DOHH2 (cell line): ENCODE data around the gene TNIP2.
A peak's percentile ranks its signal among the peaks of the same experiment; 100 is the strongest.

ENCODE experiments used
- H3F3A ChIP-seq: fragments of 200-600 bp; sonication (generic), shearing (Covaris generic); 2 replicates; pipeline ENCODE4 v1.6.0; 2016; ENCODE audit warnings: antibody characterized with exemption, mild to moderate bottlenecking; ENCODE audit not compliant: control insufficient read depth, insufficient read depth
- H3K27ac ChIP-seq: fragments of 200-600 bp; sonication (generic); 2 replicates; pipeline ENCODE4 v1.5.1; 2014; ENCODE audit warnings: low read depth, mild to moderate bottlenecking, low read length, moderate library complexity
- H3K27me3 ChIP-seq: fragments of 200-600 bp; sonication (generic); 2 replicates; pipeline ENCODE4 v1.6.1; 2014; ENCODE audit warnings: mild to moderate bottlenecking, low read length, mixed read lengths; ENCODE audit not compliant: control insufficient read depth
- H3K36me3 ChIP-seq: fragments of 200-600 bp; sonication (generic); 2 replicates; pipeline ENCODE4 v1.6.1; 2014; ENCODE audit warnings: mild to moderate bottlenecking, low read length, moderate library complexity, mixed read lengths; ENCODE audit not compliant: control insufficient read depth
- H3K4me1 ChIP-seq: fragments of 200-600 bp; sonication (generic); 2 replicates; pipeline ENCODE4 v1.6.1; 2014; ENCODE audit warnings: mild to moderate bottlenecking, low read length, mixed read lengths; ENCODE audit not compliant: control insufficient read depth
- H3K4me2 ChIP-seq: fragments of 200-600 bp; sonication (generic); 2 replicates; pipeline ENCODE4 v1.6.0; 2014; ENCODE audit warnings: mild to moderate bottlenecking, low read length, moderate library complexity
- H3K4me3 ChIP-seq: fragments of 200-600 bp; sonication (generic); 2 replicates; pipeline ENCODE4 v1.5.1; 2014; ENCODE audit warnings: mild to moderate bottlenecking, low read length, mixed read lengths
- H3K79me2 ChIP-seq: fragments of 200-600 bp; sonication (generic); 2 replicates; pipeline ENCODE4 v1.6.1; 2014; ENCODE audit warnings: mild to moderate bottlenecking, low read length, mixed read lengths; ENCODE audit not compliant: control insufficient read depth
- H3K9me2 ChIP-seq: fragments of 200-600 bp; sonication (generic); replicated peaks from 2 replicates; pipeline ENCODE4 v1.6.1; 2014; ENCODE audit warnings: mild to moderate bottlenecking, low read length, mixed read lengths; ENCODE audit not compliant: control insufficient read depth
- H3K9me3 ChIP-seq: fragments of 200-600 bp; sonication (generic); 2 replicates; pipeline ENCODE4 v1.6.1; 2014; ENCODE audit warnings: antibody characterized with exemption, low read length, mixed read lengths; ENCODE audit not compliant: control insufficient read depth, insufficient read depth
- H4K20me1 ChIP-seq: fragments of 200-600 bp; sonication (generic); 2 replicates; pipeline ENCODE4 v1.6.0; 2014; ENCODE audit warnings: low read depth, mild to moderate bottlenecking, antibody characterized with exemption, low read length, moderate library complexity; ENCODE audit not compliant: control insufficient read depth, insufficient read depth
- CTCF ChIP-seq: fragments of 200-600 bp; sonication (generic); IDR thresholded peaks from one replicate; pipeline ENCODE4 v1.5.1; 2014; ENCODE audit warnings: antibody characterized with exemption, mild to moderate bottlenecking, low read depth, low read length; ENCODE audit not compliant: poor library complexity, severe bottlenecking
- EZH2phosphoT487 ChIP-seq: fragments of 200-600 bp; sonication (generic); IDR thresholded peaks from 2 replicates; pipeline ENCODE4 v1.6.1; 2017; ENCODE audit warnings: borderline replicate concordance, mild to moderate bottlenecking, antibody characterized with exemption, low read length, moderate library complexity, mixed read lengths

Gene TNIP2

DNA sequence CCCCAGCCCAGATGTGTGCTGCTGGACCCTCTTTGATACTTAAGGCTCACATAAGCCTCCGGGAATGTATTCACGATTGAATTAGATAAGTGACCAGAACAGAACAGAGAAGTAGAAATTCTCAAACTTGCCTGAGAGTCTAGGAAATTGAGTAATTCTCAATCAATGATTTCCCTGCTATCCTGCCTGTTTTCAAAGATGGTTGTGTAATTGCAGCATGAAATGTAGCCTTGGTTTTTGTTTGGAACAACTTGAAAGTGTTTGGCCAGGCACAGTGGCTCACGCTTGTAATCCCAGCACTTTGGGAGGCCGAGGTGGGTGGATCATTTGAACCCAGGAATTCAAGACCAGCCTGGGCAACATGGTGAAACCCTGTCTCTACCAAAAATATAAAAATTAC is 41.2 kb downstream of the TNIP2 start:
- peaks cover 32% of the 10 kb centered on the region for H3K36me3 ChIP-seq
- H4K20me1 ChIP-seq, result no peaks in the 10 kb centered on the region
- H3K27me3 ChIP-seq, result no peaks in the 10 kb centered on the region
- H3F3A ChIP-seq, result no peaks in the 10 kb centered on the region
- TF ChIP-seq EZH2phosphoT487, result no peak
- no peak for TF ChIP-seq CTCF
- no peak overlapping the region for H3K4me2 ChIP-seq
- H3K27ac ChIP-seq, result no peak overlapping the region
- no peak overlapping the region for H3K4me3 ChIP-seq
- H3K4me1 ChIP-seq, result peaks cover 21% of the 10 kb centered on the region
- H3K79me2 ChIP-seq, result 0 out of 2 replicates have a peak, but pooled peaks cover 2% of the 10 kb centered on the region
- no peaks in the 10 kb centered on the region for H3K9me3 ChIP-seq
- no peaks in the 10 kb centered on the region for H3K9me2 ChIP-seq

GRCh38 chr4:2714061-2714770 is 41.9 kb downstream of the TNIP2 start:
- Histone ChIP-seq H3K27ac (no peak overlapping the region), H3K4me3 (no peak overlapping the region), H3K9me3 (no peaks in the 10 kb centered on the region), H3K4me1 (peaks cover 28% of the 10 kb centered on the region), H3F3A (no peaks in the 10 kb centered on the region), H3K79me2 (0 out of 2 replicates have a peak, but pooled peaks cover 2% of the 10 kb centered on the region), H4K20me1 (no peaks in the 10 kb centered on the region), H3K9me2 (no peaks in the 10 kb centered on the region), H3K27me3 (no peaks in the 10 kb centered on the region), H3K36me3 (peaks cover 30% of the 10 kb centered on the region), H3K4me2 (no peak overlapping the region)
- TF ChIP-seq CTCF (no peak), EZH2phosphoT487 (no peak)

- H3K4me1 ChIP-seq, result peaks cover 28% of the 10 kb centered on the region
- H3F3A ChIP-seq, result no peaks in the 10 kb centered on the region
- H4K20me1 ChIP-seq, result no peaks in the 10 kb centered on the region
- no peaks in the 10 kb centered on the region for H3K27me3 ChIP-seq
- no peak overlapping the region for H3K4me3 ChIP-seq
- H3K79me2 ChIP-seq, result 0 out of 2 replicates have a peak, but pooled peaks cover 2% of the 10 kb centered on the region
- H3K27ac ChIP-seq, result no peak overlapping the region
- no peak for TF ChIP-seq EZH2phosphoT487
- H3K9me2 ChIP-seq, result no peaks in the 10 kb centered on the region
- no peak overlapping the region for H3K4me2 ChIP-seq
- H3K9me3 ChIP-seq, result no peaks in the 10 kb centered on the region
- peaks cover 24% of the 10 kb centered on the region for H3K36me3 ChIP-seq
Observed at GRCh38 chr4:2713337-2713736, 42.8 kb downstream of the TNIP2 start.

DNA sequence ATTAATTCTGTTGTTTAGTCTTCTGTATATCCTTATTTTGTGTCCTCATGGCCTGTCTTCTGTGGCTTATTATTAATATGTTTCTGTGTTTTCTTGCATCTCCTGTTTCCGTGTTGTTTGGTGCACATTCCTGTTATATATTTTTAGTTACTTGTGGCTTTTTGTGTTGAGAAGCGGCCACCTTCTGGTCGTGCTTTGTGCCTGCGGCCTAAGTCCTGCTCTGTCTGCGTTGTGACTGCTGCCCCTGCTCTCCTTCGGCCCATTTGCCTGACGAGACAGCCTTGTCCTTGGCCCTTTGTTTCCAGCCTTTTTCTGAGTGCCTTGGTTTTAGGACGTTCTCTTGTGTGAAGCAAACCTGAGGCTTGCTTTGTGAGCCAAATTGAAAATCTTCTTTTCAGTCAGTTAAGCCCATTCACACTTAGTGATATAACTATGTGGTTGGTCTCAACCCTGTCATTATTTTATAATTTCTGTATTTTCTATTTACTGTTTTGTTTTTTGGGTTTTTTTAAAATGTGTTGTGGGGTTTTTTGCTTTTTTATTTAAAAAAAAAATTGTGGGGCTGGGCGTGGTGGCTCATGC is 43.8 kb downstream of the TNIP2 start:
- no peaks in the 10 kb centered on the region for H4K20me1 ChIP-seq
- TF ChIP-seq EZH2phosphoT487 (no peak), CTCF (peak; percentile 33)
- no peak overlapping the region for H3K27ac ChIP-seq
- no peaks in the 10 kb centered on the region for H3K27me3 ChIP-seq
- no peak overlapping the region for H3K4me2 ChIP-seq
- H3K4me3 ChIP-seq, result no peak overlapping the region
- H3K9me2 ChIP-seq, result no peaks in the 10 kb centered on the region
- 0 out of 2 replicates have a peak, but pooled peaks cover 2% of the 10 kb centered on the region for H3K79me2 ChIP-seq
- no peaks in the 10 kb centered on the region for H3F3A ChIP-seq
- peaks cover 24% of the 10 kb centered on the region for H3K4me1 ChIP-seq
- H3K9me3 ChIP-seq, result no peaks in the 10 kb centered on the region
- H3K36me3 ChIP-seq, result peaks cover 23% of the 10 kb centered on the region
